ENCODE measurements around the gene CLDN6. TPM values are rescaled to one million over a fixed set of nuclear protein-coding genes. Genes with fewer than 3 reads are reported as not detected.

CLDN6 gene
- total RNA-seq, 1 donor from 2014 or later, result 813 TPM

GRCh38 chr16:2974319-2975056, 43.5 kb downstream of the CLDN6 start:
- TF ChIP-seq CTCF (conservative IDR thresholded peaks at IDR 0.05; ENCODE audit: low read depth, low read length), result no peak
- H3K4me3 ChIP-seq (ENCODE audit: low read depth, low read length), result no peak overlapping the region
- DNase-seq (ENCODE audit: low read depth), result no peak

GRCh38 chr16:2973605-2974318, 44.2 kb downstream of the CLDN6 start:
- DNase-seq (ENCODE audit: low read depth), result no peak
- no peak for TF ChIP-seq CTCF (conservative IDR thresholded peaks at IDR 0.05; ENCODE audit: low read depth, low read length)
- H3K4me3 ChIP-seq (ENCODE audit: low read depth, low read length), result no peak overlapping the region

GRCh38 chr16:2973093-2973492, 44.9 kb downstream of the CLDN6 start:
- TF ChIP-seq CTCF (conservative IDR thresholded peaks at IDR 0.05; ENCODE audit: low read depth, low read length), result no peak
- no peak for DNase-seq (ENCODE audit: low read depth)
- H3K4me3 ChIP-seq (ENCODE audit: low read depth, low read length), result no peak overlapping the region

- no peak overlapping the region for H3K4me3 ChIP-seq (ENCODE audit: low read depth, low read length)
- no peak for TF ChIP-seq CTCF (conservative IDR thresholded peaks at IDR 0.05; ENCODE audit: low read depth, low read length)
- no peak for DNase-seq (ENCODE audit: low read depth)
Measured at GRCh38 chr16:2971985-2972784, 45.8 kb downstream of the CLDN6 start.

GRCh38 chr16:2971134-2971984, 46.6 kb downstream of the CLDN6 start:
- no peak for TF ChIP-seq CTCF (conservative IDR thresholded peaks at IDR 0.05; ENCODE audit: low read depth, low read length)
- no peak overlapping the region for H3K4me3 ChIP-seq (ENCODE audit: low read depth, low read length)
- DNase-seq (ENCODE audit: low read depth), result no peak

- no peak for TF ChIP-seq CTCF (conservative IDR thresholded peaks at IDR 0.05; ENCODE audit: low read depth, low read length)
- peak overlapping the region; percentile 82 for H3K4me3 ChIP-seq (ENCODE audit: low read depth, low read length)
Measured at GRCh38 chr16:2970563-2970962, 47.4 kb downstream of the CLDN6 start.

More at GRCh38 chr16:2970563-2970962, 47.4 kb downstream of the CLDN6 start:
- DNase-seq (ENCODE audit: low read depth), result no peak

Measured in epithelial cell of proximal tubule (primary cell).